Hypothalamus (tissue), 51 donors: ENCODE measurements around the gene BRIP1.
"Not testable (repeated sequence)": the region's sequence is repeated elsewhere in the genome, so short reads cannot be mapped to it uniquely, and the experiment has no call there.

Experiments used
- DNase-seq, 51 donors: peaks; one replicate each; lab custom pipeline; 2025; lab: John Stamatoyannopoulos, UW

Gene BRIP1

DNA sequence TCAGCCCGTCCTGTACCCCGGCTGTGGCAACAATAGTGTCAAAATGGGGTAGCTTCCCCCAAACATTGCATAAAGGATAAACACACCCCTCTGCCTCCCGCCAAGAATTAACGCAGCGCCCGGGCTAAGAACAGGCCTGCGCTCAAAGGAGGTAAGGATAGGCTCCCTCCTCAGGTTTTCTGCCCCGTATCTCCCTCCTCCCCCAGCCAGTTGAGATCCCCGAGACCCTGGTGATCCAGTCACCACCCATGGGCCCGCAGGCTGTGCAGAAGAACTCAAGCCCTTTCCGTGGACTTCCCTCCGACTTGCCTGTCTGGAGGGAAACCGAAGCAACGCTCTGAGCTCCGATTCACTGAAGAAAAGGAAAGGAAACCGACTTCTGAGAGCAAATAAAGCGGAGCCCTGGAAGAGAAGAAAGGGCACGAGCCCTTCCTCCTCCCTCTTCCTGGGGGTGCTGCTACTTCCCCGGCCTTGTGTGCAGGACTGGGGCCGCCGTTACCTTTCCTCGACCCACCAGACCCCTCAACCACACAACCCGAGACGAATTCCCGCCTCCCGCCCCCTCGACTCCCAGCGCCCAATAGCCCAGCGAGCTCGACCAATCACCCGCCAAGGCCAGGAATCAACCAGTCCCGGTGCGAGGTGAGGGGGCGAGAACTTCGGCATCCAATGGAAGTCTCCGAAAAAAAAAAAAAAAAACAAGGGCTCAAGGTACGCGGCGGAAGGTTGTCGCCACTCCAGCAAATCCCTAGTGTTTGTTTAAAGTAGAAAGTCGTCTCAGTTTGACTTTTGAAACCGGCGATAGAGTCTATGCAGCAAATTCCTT is at the start of gene BRIP1:
TSS of gene BRIP1 (minus strand) at position 554 of the 826 bp plus-strand sequence. CDS start 1,989 bp downstream, outside the sequence.
- DNase-seq = peak; percentile 5 to 87 (median 64)

DNA sequence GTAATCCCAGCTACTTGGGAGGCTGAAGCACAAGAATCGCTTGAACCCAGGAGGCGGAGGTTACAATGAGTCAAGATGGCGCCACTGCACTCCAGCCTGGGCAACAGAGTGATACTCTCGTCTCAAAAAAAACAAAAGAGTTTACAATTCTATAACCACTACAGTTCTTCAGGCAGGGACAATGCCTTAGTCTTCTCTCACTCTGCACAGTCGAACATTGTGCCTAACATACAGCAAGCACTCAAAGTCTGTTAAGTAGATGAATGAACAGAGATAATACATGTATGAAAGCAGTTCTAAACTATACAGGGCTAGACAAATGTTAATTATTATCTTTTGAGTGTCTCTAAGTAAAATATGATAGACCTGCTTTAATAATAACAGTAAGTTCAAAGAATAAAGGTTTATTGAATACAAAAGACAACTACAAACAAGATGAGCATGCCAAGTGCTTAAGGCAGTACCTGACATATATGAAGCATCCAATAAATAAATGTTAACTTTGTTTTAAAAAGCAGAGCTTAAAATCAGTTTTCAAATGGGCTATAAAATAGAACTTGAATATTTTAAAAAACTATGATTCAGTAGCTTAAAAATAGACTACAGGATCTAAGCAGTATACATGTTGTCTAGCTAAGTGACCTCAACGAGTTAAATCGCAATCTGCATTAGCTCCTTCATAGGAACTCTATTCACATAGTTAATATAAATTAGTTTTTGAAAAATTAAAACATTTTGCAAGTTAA is 45.1 kb upstream of the BRIP1 start:
- DNase-seq = no peak

DNA sequence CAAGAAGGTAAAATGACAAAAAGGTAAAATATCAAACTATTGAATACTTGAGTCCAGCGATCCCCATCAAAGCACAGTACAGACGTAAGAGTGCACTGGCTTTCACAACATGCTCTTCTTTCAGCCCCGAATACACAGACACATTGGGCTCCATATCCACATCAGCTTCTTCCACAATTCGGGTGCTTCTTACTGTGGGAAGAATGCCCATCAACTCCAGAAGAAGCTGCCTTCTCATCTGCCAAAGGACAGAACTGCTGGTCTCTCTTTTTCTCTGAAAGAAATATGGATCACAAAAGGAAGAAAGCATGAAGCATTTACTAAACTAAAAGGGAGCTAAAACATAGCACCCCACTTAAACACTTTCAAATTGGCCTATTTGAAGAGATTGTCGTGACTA is 44.0 kb upstream of the BRIP1 start:
- no peak for DNase-seq

GRCh38 chr17:61904094-61904710 is 40.9 kb upstream of the BRIP1 start:
- DNase-seq = no peak

DNA sequence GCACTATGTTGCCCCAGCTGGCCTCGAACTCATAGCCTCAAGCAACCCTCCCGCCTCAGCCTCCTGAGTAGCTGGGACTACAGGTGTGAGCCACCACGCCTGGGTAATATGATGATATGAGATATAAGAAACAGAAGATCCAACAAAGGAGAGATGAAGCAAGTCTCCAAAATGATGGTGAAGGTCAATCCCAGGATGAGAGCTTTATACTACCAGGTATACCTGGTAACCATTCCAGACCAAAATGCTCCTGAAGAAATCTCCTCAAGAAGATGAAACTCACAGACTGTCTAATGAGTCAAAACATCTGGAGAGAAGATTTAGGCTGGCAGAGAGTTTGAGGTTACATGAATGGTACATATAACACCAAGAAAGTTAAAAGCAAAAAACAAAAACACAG is 39.9 kb upstream of the BRIP1 start:
- no peak for DNase-seq

DNA sequence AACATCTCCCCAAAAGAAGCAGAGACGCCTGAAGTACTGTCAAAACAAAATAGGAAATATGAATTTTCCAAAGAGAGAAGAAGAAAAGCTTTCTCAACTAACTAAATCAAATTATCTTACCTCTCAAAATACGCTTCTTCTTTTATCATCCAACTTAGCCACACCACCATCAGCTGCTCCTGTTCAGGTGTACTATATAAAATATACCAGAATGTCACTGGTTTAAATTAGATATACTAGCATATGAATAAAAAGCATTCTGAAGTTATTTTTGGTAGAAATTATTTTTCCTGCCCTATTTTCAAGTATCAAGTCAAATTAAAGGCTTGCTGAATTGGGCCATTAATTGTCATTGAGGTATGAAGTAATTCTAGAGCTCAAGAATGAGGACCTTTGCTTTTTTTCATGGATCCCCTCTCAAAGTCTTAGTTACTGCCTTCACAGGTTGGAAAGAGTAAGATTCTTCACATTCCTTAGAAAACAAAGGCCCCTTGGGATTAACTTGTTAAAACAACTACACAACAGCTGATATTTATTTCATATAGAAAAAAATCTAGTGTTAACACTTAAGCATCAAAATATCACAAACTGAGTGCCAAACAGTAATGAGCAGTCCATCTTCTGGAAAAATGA is 34.3 kb upstream of the BRIP1 start:
- DNase-seq = no peak

DNA sequence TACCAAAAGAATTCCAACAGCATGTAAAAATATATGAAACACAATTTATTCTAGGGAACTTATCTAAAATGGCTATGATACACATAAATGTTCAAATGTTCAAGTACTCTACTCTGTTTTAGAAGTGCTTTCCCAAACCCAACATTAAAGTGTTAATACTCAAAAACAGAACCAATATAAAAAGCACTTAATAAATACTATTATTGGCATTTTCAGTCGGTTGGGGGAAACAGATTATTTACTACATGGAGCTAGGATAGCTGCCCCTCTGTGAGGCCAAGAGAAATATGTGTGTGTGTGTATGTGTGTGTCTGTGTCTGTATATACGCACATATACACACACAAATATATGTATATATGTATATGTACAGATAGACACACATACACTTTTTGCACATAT is 32.1 kb upstream of the BRIP1 start:
- DNase-seq = no peak

DNA sequence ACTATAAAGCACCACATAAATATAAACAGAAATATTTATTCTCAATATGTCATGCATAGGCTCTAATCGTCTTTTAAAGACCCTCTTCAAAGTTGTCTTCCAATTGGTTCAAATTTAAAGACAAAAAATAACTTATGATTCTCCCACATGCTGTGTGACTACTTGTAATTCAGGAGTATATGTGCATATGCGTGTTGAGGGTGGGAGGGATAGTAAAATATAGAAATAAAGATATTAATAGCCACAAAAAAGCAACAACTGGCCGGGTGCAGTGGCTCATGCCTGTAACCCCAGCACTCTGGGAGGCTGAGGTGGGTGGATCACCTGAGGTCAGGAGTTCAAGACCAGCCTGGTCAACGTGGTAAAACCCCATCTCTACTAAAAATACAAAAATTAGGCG is 31.0 kb upstream of the BRIP1 start:
- not testable (repeated sequence) for DNase-seq

- DNase-seq = not testable (repeated sequence)
Measured at GRCh38 chr17:61887733-61888132, 24.4 kb upstream of the BRIP1 start.

GRCh38 chr17:61885865-61886264 is 22.5 kb upstream of the BRIP1 start:
- not testable (repeated sequence) for DNase-seq

- no peak for DNase-seq
Measured at GRCh38 chr17:61884864-61885263, 21.5 kb upstream of the BRIP1 start.

DNA sequence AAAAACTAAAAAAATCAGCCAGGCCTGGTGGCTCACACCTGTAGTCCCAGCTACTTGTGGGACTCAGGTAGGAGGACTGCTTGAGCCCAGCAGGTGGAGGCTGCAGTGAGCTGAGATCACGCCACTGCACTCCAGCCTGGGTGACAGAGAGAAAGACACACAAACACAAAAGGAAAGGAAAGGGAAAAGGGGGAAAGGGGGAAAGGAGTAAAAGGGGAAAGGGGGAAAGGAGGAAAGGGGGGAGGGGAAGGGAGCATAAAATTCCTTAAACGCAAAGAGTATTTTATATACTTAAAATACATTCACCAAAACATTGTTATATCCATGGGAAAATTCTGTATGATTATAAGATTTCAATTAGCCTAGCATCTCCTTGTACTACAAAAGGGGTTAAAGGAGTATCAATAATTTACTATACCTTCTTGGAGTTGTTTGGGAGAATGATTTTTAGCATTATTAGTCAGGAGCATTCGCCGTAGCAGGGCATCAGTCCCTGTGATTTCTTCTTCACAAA is 17.3 kb upstream of the BRIP1 start:
- DNase-seq = no peak

- DNase-seq = no peak
Measured at GRCh38 chr17:61878984-61879612, 15.8 kb upstream of the BRIP1 start.

GRCh38 chr17:61878520-61878919 is 15.2 kb upstream of the BRIP1 start:
- no peak for DNase-seq

DNA sequence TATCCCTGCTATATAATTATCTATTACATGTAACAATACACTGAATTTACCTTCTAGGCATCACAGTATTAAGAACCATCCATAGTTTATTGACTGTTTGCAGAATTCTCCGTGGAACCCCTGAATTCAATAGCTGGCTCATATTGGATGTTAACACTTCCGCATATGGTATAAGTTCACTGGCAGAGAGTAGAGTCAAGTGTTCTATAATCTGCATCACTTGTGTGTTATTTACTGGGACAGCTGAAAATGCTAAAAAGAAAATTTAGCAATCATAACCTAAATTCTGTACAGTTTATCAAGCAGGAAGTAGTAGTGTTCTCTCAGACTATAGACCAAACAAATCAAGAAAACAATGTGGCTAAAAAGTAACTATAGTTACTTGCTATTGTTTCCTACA is 14.5 kb upstream of the BRIP1 start:
- no peak for DNase-seq

- no peak for DNase-seq
Measured at GRCh38 chr17:61875804-61876203, 12.5 kb upstream of the BRIP1 start.

GRCh38 chr17:61875285-61875684 is 12.0 kb upstream of the BRIP1 start:
- DNase-seq = no peak

GRCh38 chr17:61874075-61874474 is 10.7 kb upstream of the BRIP1 start:
- no peak for DNase-seq

DNA sequence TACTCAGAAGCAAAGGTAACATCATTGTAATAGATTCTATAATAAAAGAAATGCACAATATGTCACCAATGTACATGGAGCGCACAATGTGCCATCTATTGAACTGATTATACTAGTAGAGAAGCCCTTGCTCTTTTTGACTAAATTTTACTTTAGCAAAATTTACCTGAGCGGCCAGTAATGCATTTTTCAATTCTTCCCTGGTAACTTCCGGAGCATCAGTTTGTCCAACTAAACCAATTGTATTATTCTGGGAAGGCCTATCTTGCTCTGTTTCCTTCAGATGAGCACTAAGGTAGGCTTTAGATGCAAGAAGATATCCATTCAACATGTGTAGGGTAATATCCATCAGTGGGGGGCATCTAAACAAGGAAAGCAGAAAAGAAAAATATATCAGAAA is 8.8 kb upstream of the BRIP1 start:
- no peak for DNase-seq

GRCh38 chr17:61869138-61869537 is 5.8 kb upstream of the BRIP1 start:
- no peak for DNase-seq
